ENCODE results near the gene CDC6.

GRCh38 chr17:40287159-40287493, 553 bp upstream of the CDC6 start:
- no peak for TF ChIP-seq CTCF (IDR thresholded peaks at IDR 0.05)
- no peak for TF ChIP-seq POLR2A (IDR thresholded peaks at IDR 0.05)
- no peak for TF ChIP-seq EP300 (IDR thresholded peaks at IDR 0.05)
- TF ChIP-seq POLR2AphosphoS5 (IDR thresholded peaks at IDR 0.05), result no peak

All from gastroesophageal sphincter (tissue), 3 donors.